Type B pancreatic cell (in vitro differentiated cells): ENCODE data around the gene MYO5A. TPM values are rescaled to one million over a fixed set of nuclear protein-coding genes. Genes with fewer than 3 reads are reported as not detected.

Experiments used
- DNase-seq: peaks from one replicate; pipeline ENCODE4 v3.0.0; 2021; ENCODE audit warnings: mixed read lengths; ENCODE audit not compliant: unreplicated experiment; ENCODE audit errors: extremely low spot score
- H3K27ac Mint-ChIP-seq: 2 replicates; pipeline ENCODE4 v1.8.0; 2021; ENCODE audit warnings: mild to moderate bottlenecking, mixed read lengths
- H3K27me3 Mint-ChIP-seq: 2 replicates; pipeline ENCODE4 v1.8.0; 2021; ENCODE audit warnings: mixed read lengths
- H3K36me3 Mint-ChIP-seq: 2 replicates; pipeline ENCODE4 v1.8.0; 2021; ENCODE audit warnings: mixed read lengths
- H3K4me1 Mint-ChIP-seq: one replicate; pipeline ENCODE4 v1.8.0; 2021; ENCODE audit warnings: mixed read lengths; ENCODE audit not compliant: unreplicated experiment
- H3K4me3 Mint-ChIP-seq: 2 replicates; pipeline ENCODE4 v1.8.0; 2021; ENCODE audit warnings: mild to moderate bottlenecking, mixed read lengths
- H3K9me3 Mint-ChIP-seq: 2 replicates; pipeline ENCODE4 v1.8.0; 2021; ENCODE audit warnings: mixed read lengths
- total RNA-seq: library from RNA; stranded (reverse); gene quantifications from 2 replicates; pipeline ENCODE4 v1.2.1, GENCODE V29; 2021; ENCODE audit warnings: low replicate concordance
- TF ChIP-seq, protein P1 (sequence below): fragments of 200-600 bp; sonication (generic); conservative IDR thresholded peaks from 2 replicates; pipeline ENCODE4 v1.5.0; 2021; ENCODE audit warnings: antibody characterized with exemption, mild to moderate bottlenecking

Gene MYO5A
- total RNA-seq, 1 donor from 2014 or later: 20.9 TPM

DNA sequence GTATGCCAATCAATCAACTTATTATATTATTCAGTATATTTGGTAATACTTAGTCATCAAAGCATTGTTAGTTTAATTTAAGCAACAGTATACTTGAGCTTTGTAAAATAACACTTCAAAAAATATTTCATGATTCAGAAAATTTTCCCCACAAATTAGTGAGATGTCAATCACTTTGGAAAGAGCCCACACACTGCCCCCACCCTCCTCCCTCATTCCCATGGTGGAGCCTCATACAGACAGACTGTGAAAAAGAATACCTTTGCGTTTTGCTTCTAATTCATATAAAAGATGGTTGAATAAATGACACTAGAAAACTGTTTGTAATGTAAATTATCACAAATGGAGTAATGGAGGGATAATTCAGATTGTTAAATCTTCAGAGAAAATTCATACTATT, 189.8 kb downstream of the MYO5A start:
- H3K4me3 Mint-ChIP-seq: no peak overlapping the region
- H3K36me3 Mint-ChIP-seq: peaks cover 8% of the 10 kb centered on the region
- no peak for DNase-seq
- peaks cover 21% of the 10 kb centered on the region for H3K4me1 Mint-ChIP-seq
- H3K27ac Mint-ChIP-seq: no peak overlapping the region
- TF ChIP-seq, protein P1, sequence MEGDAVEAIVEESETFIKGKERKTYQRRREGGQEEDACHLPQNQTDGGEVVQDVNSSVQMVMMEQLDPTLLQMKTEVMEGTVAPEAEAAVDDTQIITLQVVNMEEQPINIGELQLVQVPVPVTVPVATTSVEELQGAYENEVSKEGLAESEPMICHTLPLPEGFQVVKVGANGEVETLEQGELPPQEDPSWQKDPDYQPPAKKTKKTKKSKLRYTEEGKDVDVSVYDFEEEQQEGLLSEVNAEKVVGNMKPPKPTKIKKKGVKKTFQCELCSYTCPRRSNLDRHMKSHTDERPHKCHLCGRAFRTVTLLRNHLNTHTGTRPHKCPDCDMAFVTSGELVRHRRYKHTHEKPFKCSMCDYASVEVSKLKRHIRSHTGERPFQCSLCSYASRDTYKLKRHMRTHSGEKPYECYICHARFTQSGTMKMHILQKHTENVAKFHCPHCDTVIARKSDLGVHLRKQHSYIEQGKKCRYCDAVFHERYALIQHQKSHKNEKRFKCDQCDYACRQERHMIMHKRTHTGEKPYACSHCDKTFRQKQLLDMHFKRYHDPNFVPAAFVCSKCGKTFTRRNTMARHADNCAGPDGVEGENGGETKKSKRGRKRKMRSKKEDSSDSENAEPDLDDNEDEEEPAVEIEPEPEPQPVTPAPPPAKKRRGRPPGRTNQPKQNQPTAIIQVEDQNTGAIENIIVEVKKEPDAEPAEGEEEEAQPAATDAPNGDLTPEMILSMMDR: no peak
- H3K9me3 Mint-ChIP-seq: no peaks in the 10 kb centered on the region
- no peaks in the 10 kb centered on the region for H3K27me3 Mint-ChIP-seq

DNA sequence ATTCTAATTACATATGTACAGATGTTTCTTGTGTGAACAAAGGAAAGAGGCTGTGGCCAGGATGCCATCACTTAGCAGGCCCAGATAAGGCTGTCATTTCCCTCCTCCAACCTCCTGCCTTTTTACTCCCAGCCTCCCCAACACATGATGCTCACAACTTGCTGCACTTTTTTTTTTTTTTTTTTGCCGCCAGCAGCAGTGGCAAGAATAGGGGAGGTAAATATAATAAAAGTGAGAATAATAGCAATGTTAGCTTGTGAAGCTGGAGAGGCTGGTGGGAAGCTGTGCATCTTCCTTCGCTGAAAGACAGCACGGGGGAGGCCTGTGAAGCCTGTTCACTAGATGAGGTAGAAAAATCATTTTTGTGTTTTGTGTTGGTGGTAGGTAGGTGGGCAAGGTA, 190.6 kb downstream of the MYO5A start:
- DNase-seq: no peak
- H3K4me3 Mint-ChIP-seq: no peak overlapping the region
- no peak overlapping the region for H3K27ac Mint-ChIP-seq
- H3K4me1 Mint-ChIP-seq: peaks cover 21% of the 10 kb centered on the region
- H3K9me3 Mint-ChIP-seq: no peaks in the 10 kb centered on the region
- TF ChIP-seq, protein P1: no peak
- H3K27me3 Mint-ChIP-seq: no peaks in the 10 kb centered on the region
- H3K36me3 Mint-ChIP-seq: peaks cover 8% of the 10 kb centered on the region

DNA sequence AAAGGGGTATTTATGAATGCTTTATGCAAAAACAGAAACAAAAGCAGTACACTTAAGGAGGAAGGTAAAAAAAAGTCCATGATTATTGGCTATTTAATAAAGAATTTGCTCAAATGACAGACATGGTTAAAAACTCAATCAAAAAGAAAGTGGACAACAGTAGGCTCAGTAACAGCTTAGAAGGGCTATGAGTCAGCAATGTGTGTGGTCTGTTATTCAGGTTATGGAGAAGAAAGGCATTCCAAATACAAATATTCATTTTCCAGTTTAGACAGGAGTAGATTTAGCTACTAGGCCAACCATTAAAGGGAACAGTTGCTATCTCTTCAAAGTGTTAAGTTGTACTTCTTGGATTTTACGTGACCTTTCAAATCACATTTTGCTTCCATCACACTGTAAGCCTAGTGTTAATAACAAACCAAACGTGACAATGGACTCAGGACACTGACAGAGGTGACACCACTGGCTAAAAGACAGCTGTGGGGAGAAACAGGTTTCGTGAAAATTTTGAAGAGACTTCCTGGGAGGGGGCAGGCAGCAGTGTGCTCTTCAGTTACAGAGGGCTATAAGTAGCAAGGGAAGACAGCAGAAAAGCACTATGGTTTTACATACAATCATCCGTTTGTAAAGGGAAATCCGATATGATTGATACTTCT, 191.4 kb downstream of the MYO5A start:
- no peak for DNase-seq
- H3K27ac Mint-ChIP-seq: peak overlapping the region; percentile 58
- no peak overlapping the region for H3K4me3 Mint-ChIP-seq
- H3K4me1 Mint-ChIP-seq: peaks cover 21% of the 10 kb centered on the region
- peaks cover 8% of the 10 kb centered on the region for H3K36me3 Mint-ChIP-seq
- TF ChIP-seq, protein P1: no peak
- no peaks in the 10 kb centered on the region for H3K27me3 Mint-ChIP-seq
- H3K9me3 Mint-ChIP-seq: no peaks in the 10 kb centered on the region

DNA sequence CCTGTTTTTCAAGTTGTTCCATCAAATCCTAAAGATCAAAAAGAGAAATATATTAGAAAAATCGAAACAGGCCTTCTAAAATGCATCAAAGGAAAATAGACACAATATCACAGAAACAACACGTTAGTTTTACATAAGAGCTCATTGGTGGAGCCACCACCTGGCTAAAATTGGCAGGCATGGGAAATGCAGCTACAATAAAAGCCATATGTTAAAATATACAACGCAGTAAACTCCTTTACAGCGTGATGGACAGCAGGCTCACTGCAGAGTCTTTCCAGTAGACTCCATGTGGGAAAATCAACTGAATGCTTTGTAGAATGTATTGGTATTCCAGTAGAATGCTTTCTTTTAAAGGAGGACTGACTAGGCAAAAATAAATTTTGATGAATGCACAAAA, 192.2 kb downstream of the MYO5A start:
- H3K4me3 Mint-ChIP-seq: no peak overlapping the region
- TF ChIP-seq, protein P1: no peak
- DNase-seq: no peak
- no peaks in the 10 kb centered on the region for H3K27me3 Mint-ChIP-seq
- H3K36me3 Mint-ChIP-seq: peaks cover 8% of the 10 kb centered on the region
- no peaks in the 10 kb centered on the region for H3K9me3 Mint-ChIP-seq
- H3K27ac Mint-ChIP-seq: no peak overlapping the region
- peaks cover 24% of the 10 kb centered on the region for H3K4me1 Mint-ChIP-seq

DNA sequence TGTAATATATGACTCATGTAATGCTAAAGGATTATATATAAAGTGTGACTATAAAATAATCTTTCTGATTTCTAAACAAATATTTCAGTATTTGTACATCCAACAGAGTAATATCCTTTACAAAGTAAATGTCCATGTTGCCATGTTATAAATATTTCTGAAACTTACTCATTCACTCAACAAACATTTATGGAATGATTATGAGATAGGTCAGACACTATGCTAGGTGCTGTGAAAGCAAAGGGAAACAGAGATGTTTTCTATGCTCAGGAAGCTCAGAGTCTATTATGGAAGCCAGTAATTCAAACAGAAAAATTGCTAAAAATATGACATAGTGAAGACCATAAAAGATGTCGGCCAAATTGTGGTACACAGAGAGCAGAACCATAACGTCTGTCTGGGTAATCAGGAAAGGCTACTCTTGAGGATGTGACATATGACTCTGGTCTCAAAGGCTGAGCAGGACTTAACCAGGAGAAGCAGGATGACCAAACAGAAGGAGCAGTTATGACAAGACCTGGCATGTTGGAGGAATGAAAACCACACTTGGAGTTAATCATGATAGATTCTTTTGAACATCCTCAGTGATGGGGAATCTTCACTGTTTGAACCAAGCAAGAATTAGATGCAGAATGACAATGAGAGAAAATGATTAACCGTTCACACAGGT, 194.1 kb downstream of the MYO5A start:
- no peaks in the 10 kb centered on the region for H3K27me3 Mint-ChIP-seq
- peaks cover 28% of the 10 kb centered on the region for H3K4me1 Mint-ChIP-seq
- TF ChIP-seq, protein P1: no peak
- no peaks in the 10 kb centered on the region for H3K9me3 Mint-ChIP-seq
- no peak overlapping the region for H3K27ac Mint-ChIP-seq
- no peak for DNase-seq
- H3K36me3 Mint-ChIP-seq: peaks cover 8% of the 10 kb centered on the region
- no peak overlapping the region for H3K4me3 Mint-ChIP-seq
